CD4-positive, alpha-beta T cell treated with Interleukin-4 for 1 hour (primary cell): ENCODE measurements around the gene TMEM151A.

Experiments used
- DNase-seq, 2 donors: peaks; one replicate each; pipeline ENCODE4 v3.0.0-alpha.2; 2020 to 2022

TMEM151A gene

GRCh38 chr11:66324664-66325063 is 33.0 kb downstream of the TMEM151A start:
- no peak for DNase-seq

- no peak for DNase-seq
Observed at GRCh38 chr11:66325263-66325671, 33.6 kb downstream of the TMEM151A start.

GRCh38 chr11:66326261-66327111 is 34.8 kb downstream of the TMEM151A start:
- DNase-seq, result peak; percentile 34 to 35

GRCh38 chr11:66327171-66328030 is 35.7 kb downstream of the TMEM151A start:
- DNase-seq, result no peak

- DNase-seq, result peak; percentile 60 to 71
Observed at GRCh38 chr11:66328031-66328301, 36.3 kb downstream of the TMEM151A start.

- peak; percentile 85 for DNase-seq
Observed at GRCh38 chr11:66328302-66329144, 36.8 kb downstream of the TMEM151A start.

- DNase-seq, result no peak
Observed at GRCh38 chr11:66329165-66329673, 37.5 kb downstream of the TMEM151A start.

- DNase-seq, result no peak
Observed at GRCh38 chr11:66330931-66331330, 39.2 kb downstream of the TMEM151A start.

GRCh38 chr11:66331542-66332370 is 40.1 kb downstream of the TMEM151A start:
- DNase-seq, result no peak

- DNase-seq, result no peak
Observed at GRCh38 chr11:66332371-66333219, 40.9 kb downstream of the TMEM151A start.

- no peak for DNase-seq
Observed at GRCh38 chr11:66333220-66333877, 41.7 kb downstream of the TMEM151A start.

- DNase-seq, result no peak
Observed at GRCh38 chr11:66333896-66334604, 42.4 kb downstream of the TMEM151A start.

GRCh38 chr11:66334605-66335442 is 43.1 kb downstream of the TMEM151A start:
- peak in 1 of 2 donors; percentile 25 for DNase-seq

GRCh38 chr11:66335531-66336233 is 44.0 kb downstream of the TMEM151A start:
- DNase-seq, result no peak

GRCh38 chr11:66336234-66337102 is 44.8 kb downstream of the TMEM151A start, which contains the start of gene RIN1:
RIN1 (minus strand) TSS chr11:66336434; CDS start chr11:66336402, 32 bp downstream.
- DNase-seq, result peak; percentile 55 to 64

- DNase-seq, result no peak
Observed at GRCh38 chr11:66337103-66337899, 45.6 kb downstream of the TMEM151A start.
